Type B pancreatic cell (in vitro differentiated cells): ENCODE measurements around the gene TMPRSS3. TPM values are rescaled to one million over a fixed set of nuclear protein-coding genes. Genes with fewer than 3 reads are reported as not detected.
"Not testable (repeated sequence)": the region's sequence is repeated elsewhere in the genome, so short reads cannot be mapped to it uniquely, and the experiment has no call there.

Source experiments
- DNase-seq: peaks from one replicate; pipeline ENCODE4 v3.0.0; 2021; ENCODE audit warnings: mixed read lengths; ENCODE audit not compliant: unreplicated experiment; ENCODE audit errors: extremely low spot score
- H3K27ac Mint-ChIP-seq: 2 replicates; pipeline ENCODE4 v1.8.0; 2021; ENCODE audit warnings: mild to moderate bottlenecking, mixed read lengths
- H3K27me3 Mint-ChIP-seq: 2 replicates; pipeline ENCODE4 v1.8.0; 2021; ENCODE audit warnings: mixed read lengths
- H3K36me3 Mint-ChIP-seq: 2 replicates; pipeline ENCODE4 v1.8.0; 2021; ENCODE audit warnings: mixed read lengths
- H3K4me1 Mint-ChIP-seq: one replicate; pipeline ENCODE4 v1.8.0; 2021; ENCODE audit warnings: mixed read lengths; ENCODE audit not compliant: unreplicated experiment
- H3K4me3 Mint-ChIP-seq: 2 replicates; pipeline ENCODE4 v1.8.0; 2021; ENCODE audit warnings: mild to moderate bottlenecking, mixed read lengths
- H3K9me3 Mint-ChIP-seq: 2 replicates; pipeline ENCODE4 v1.8.0; 2021; ENCODE audit warnings: mixed read lengths
- total RNA-seq: library from RNA; stranded (reverse); gene quantifications from 2 replicates; pipeline ENCODE4 v1.2.1, GENCODE V29; 2021; ENCODE audit warnings: low replicate concordance
- TF ChIP-seq, protein P1 (sequence below): fragments of 200-600 bp; sonication (generic); conservative IDR thresholded peaks from 2 replicates; pipeline ENCODE4 v1.5.0; 2021; ENCODE audit warnings: antibody characterized with exemption, mild to moderate bottlenecking

TMPRSS3 gene
- total RNA-seq, 1 donor from 2014 or later: 1.3 TPM

- peaks cover 3% of the 10 kb centered on the region for H3K27me3 Mint-ChIP-seq
- no peaks in the 10 kb centered on the region for H3K4me1 Mint-ChIP-seq
- H3K4me3 Mint-ChIP-seq: no peak overlapping the region
- no peak for DNase-seq
- H3K36me3 Mint-ChIP-seq: no peaks in the 10 kb centered on the region
- H3K9me3 Mint-ChIP-seq: no peaks in the 10 kb centered on the region
- TF ChIP-seq, protein P1, sequence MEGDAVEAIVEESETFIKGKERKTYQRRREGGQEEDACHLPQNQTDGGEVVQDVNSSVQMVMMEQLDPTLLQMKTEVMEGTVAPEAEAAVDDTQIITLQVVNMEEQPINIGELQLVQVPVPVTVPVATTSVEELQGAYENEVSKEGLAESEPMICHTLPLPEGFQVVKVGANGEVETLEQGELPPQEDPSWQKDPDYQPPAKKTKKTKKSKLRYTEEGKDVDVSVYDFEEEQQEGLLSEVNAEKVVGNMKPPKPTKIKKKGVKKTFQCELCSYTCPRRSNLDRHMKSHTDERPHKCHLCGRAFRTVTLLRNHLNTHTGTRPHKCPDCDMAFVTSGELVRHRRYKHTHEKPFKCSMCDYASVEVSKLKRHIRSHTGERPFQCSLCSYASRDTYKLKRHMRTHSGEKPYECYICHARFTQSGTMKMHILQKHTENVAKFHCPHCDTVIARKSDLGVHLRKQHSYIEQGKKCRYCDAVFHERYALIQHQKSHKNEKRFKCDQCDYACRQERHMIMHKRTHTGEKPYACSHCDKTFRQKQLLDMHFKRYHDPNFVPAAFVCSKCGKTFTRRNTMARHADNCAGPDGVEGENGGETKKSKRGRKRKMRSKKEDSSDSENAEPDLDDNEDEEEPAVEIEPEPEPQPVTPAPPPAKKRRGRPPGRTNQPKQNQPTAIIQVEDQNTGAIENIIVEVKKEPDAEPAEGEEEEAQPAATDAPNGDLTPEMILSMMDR: no peak
- no peak overlapping the region for H3K27ac Mint-ChIP-seq
Measured at GRCh38 chr21:42412636-42412933, 16.7 kb upstream of the TMPRSS3 start.

DNA sequence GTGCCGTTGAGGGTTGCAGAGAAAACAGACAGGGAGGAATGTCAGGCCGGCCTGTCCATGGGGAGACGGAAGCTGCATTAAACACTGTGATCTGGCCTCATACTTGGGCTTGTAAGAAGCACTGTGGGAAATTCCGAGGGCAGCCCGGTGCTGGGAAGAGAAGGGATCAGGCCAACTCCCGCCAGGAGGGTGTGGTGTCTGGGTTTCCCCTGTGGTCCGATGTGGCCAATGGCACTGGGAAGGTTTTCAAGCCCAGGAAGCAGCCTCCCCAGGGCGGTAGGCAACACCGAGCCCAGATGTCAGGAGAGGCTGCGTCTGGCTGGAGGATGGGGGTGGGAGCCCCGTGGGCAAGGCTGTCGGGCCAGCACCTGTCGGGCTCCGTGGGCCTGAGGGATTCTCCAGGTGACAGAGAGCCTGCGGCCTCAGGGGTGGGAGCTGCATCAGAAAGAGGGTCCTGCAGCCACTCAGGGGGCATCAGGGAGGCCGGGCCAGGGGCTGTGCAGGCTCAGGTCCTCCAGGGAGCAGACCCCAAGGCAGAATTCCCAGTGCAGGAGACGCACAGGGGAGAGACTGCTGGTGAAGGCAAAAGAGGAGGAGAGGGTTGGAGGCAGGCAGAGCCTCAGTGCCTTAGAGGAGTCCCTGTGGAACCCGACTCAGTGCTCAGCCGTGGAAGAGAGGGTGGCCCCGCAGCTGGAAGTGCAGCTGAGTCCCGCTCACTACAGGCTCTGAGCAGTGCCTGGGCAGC is 16.2 kb upstream of the TMPRSS3 start:
- no peak overlapping the region for H3K4me3 Mint-ChIP-seq
- TF ChIP-seq, protein P1: no peak
- H3K36me3 Mint-ChIP-seq: no peaks in the 10 kb centered on the region
- H3K27me3 Mint-ChIP-seq: peaks cover 3% of the 10 kb centered on the region
- no peak overlapping the region for H3K27ac Mint-ChIP-seq
- no peak for DNase-seq
- H3K4me1 Mint-ChIP-seq: no peaks in the 10 kb centered on the region
- no peaks in the 10 kb centered on the region for H3K9me3 Mint-ChIP-seq

DNA sequence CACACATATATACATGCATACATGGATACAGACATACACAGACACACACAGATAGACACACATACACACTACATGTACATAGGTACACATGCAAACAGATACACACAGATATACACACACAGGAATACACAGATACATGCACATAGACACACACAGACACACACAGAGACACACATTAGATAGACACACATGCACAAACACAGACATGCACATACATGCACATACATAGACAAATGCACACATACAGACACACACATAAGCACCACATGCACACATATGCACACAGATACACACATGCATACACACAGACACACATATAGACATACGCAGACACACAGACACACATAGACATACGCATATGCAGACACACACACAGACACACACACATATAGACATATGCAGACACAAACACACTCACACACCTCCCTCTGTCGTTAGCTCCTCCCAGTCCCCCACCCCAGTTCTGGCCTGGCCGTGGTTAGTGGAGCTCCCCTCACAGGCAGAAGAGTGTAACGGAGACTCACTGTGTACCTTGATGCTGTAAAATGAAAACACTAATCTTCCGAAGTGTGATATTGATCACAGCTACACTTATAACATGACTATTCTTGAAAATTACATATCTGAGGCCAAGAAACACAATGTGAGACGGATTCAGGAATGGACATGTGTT is 15.5 kb upstream of the TMPRSS3 start:
- H3K4me3 Mint-ChIP-seq: no peak overlapping the region
- H3K27me3 Mint-ChIP-seq: peaks cover 6% of the 10 kb centered on the region

GRCh38 chr21:42409366-42409765 is 13.5 kb upstream of the TMPRSS3 start:
- Mint-ChIP-seq H3K27ac (no peak overlapping the region), H3K4me1 (no peaks in the 10 kb centered on the region), H3K4me3 (no peak overlapping the region), H3K36me3 (no peaks in the 10 kb centered on the region), H3K27me3 (peaks cover 6% of the 10 kb centered on the region), H3K9me3 (no peaks in the 10 kb centered on the region)
- TF ChIP-seq, protein P1: no peak
- no peak for DNase-seq

More for the DNA sequence above, 15.5 kb upstream of the TMPRSS3 start:
- Mint-ChIP-seq H3K9me3 (no peaks in the 10 kb centered on the region), H3K27ac (no peak overlapping the region), H3K4me1 (no peaks in the 10 kb centered on the region), H3K36me3 (no peaks in the 10 kb centered on the region)
- DNase-seq: no peak
- TF ChIP-seq, protein P1: no peak

DNA sequence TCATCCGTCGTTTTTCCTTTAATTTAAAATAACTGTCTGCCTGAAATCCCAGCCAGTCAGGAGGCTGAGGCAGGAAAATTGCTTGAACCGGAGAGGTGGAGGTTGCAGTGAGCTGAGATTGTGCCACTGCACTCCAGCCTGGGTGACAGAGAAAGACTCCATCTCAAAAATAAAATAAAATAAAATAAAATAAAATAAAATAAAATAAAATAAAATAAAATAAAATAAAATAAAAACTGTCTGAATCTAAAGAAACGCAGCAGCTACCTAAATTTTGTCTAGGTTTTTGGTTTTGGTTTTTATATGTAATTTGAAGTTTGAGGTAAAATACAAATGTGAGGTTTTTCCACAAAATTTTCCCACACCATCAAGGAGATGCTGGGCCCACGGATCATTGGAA is 12.9 kb upstream of the TMPRSS3 start:
- not testable (repeated sequence) for DNase-seq, H3K27ac Mint-ChIP-seq, H3K36me3 Mint-ChIP-seq, H3K27me3 Mint-ChIP-seq, H3K4me3 Mint-ChIP-seq, H3K9me3 Mint-ChIP-seq, H3K4me1 Mint-ChIP-seq

- Mint-ChIP-seq H3K9me3 (no peaks in the 10 kb centered on the region), H3K36me3 (no peaks in the 10 kb centered on the region), H3K4me3 (no peak overlapping the region), H3K27me3 (peaks cover 3% of the 10 kb centered on the region), H3K4me1 (no peaks in the 10 kb centered on the region), H3K27ac (no peak overlapping the region)
- no peak for DNase-seq
- TF ChIP-seq, protein P1: no peak
Measured at GRCh38 chr21:42407476-42407875, 11.6 kb upstream of the TMPRSS3 start.
